DMS153 treated with DMSO at 0.1 percent for 48 hours (cell line): ENCODE measurements around the gene PARP9.
"Not testable (repeated sequence)": the region's sequence is repeated elsewhere in the genome, so short reads cannot be mapped to it uniquely, and the experiment has no call there.

Experiments used
- DNase-seq: peaks from one replicate; lab custom pipeline; 2025; ENCODE audit not compliant: unreplicated experiment; lab: John Stamatoyannopoulos, UW

PARP9 gene

DNA sequence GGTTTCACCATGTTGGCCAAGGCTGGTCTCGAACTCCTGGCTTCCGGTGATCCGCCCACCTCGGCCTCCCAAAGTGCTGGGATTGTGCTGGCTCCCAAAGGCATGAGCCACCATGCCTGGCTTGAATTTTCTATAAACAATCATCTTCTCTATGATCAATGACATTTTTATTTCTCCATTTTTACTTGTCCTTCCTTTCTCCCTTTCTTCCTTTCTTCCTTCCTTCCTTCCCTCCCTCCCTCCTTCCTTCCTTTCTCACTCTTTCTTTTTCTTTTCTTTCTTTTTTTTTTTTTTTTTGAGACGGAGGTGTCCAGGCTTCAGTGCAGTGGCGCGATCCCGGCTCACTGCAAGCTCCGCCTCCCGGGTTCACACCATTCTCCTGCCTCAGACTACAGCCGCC, 40.8 kb downstream of the PARP9 start:
- no peak for DNase-seq

DNA sequence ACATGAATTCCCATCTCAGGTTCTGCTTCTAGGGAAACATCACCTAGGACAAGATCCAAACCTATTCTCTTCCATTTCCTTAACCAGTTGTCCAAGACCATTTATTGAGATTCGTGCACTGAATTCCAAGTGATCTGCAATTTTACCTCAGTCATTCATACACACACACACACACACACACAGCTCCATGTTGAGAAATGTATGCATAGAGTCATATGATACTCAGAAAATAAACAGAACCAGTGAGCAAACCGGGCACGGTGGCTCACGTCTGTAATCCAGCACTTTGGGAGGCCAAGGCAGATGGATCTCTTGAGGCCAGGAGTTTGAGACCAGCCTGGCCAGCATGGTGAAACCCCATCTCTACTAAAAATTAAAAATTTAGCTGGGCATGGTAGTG, 43.2 kb downstream of the PARP9 start:
- DNase-seq: no peak

DNA sequence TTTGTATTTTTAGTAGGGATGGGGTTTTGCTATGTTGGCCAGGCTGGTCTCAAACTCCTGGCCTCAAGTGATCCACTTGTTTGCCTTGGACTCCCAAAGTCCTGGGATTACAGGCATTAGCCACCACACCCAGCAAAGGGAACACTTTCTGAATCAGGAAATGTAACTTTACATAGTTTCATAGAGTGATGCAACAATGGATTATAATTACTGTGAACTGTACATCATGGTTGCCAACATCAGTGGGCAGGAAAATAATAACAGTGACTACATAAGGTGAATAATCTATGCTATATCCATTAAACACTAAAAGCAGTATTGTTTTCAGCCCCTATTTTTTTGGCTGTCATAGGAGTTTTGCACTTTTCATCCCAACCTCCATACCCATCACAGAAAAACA, 44.4 kb downstream of the PARP9 start:
- DNase-seq: no peak

DNA sequence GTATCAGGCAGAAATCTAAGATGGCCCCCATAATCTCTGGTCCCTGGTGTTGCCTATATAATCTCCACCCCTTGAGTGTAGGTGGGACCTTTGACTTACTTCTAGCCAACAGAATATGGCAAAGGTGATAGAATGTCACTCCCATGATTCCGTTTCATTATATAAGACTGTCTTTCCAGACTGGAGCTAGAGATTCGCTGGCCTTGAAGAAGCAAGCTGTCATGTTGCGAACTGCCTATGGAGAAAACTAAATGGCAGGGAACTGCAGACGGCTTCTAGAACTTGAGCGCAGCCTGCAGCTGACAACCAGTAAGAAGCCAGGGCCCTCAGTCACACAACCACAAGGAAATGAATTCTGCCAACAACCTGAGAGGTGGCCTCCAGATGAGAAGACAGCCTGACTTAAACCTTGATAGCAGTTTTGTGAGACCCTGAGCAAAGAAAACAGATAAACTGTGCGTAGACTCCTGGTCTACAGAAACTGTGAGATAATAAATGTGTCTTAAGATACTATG, 47.2 kb downstream of the PARP9 start:
- DNase-seq: no peak

DNA sequence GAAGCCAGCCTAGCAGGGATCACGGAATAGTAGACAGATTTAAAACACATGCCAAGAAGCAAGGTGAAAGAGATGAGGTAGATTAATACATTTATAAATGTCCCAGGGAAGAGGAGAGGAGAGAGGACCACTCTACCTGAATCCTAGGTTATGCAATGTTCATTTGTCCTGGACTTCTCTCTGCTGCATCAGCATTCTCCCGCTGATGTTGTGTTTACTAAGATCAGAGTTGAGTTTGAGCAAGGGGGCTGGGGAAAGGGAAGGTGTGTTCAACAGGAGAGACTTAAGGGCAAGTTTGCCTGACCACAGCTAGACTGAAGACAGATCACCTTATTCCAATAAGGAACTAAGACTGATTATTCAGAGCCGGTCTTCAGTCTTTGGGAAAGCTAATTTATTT, 48.2 kb downstream of the PARP9 start:
- DNase-seq: no peak

DNA sequence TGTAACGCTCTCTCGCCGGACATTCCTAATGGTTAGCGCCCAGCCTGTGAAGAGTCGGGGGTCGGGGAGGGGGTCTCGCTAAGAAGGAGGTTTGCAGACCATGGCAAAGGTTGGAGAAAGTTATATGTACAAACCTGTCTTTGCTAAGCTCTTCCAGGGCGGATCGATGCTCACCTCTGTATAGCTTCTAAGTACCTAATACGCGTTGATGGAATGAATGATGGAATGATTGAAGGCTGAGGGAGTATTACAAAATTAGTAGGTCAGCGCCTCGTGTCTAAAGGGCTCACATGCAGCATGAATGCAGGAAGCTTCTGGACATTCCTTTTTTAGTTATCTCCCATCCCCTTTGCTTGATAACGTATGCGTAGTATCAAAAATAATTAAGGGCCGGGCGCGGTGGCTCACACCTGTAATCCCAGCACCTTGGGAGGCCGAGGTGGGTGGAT, 49.1 kb downstream of the PARP9 start:
- DNase-seq: no peak

DNA sequence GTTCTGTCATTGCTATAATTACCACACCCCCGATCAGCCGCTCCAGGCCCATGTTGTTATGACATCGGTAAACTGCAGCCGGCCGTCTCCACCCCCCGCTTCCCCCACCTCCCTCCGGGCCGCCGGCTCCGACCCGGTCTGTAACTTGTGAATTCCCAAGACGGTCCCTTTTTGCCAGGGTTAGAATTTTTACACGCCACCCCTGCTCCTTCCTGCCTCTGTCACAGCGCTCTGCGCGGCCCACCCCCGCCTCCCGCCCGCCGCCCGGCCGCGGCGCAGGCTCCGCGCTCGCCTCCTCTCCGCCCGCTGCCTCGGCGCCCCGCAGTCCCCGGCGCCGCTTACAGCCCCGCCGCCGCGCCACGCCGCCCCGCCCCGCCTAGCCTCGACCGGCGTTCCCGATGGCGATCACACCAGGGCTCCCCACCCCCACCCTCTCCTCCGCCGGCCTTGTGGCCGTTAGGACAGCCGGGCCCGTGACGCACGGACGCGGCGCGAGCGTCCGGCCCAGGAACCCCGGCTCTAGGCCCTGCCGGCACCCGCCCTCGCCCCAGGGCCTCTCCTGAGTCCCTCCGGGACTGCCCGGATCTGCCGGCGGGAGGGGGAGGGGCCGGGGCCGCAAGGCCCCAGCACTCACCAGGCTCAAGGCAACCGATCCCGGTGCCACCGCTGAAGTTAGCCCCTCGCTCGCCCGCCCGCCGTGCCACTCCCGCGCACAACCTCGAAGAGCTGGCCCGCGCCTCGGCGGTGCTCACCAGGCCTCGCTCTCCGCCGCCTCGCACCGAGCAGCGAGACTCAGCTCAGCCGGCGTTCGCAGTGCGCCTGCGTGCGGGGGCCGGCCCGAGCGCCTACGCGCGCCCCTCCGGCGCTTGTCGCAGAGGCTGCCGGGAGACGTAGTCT, 49.7 kb downstream of the PARP9 start, which contains the start of gene KPNA1:
TSS of gene KPNA1 (minus strand) at position 817 of the 897 bp plus-strand sequence. CDS start 18,374 bp downstream, outside the sequence.
- DNase-seq: peak; percentile 76

DNA sequence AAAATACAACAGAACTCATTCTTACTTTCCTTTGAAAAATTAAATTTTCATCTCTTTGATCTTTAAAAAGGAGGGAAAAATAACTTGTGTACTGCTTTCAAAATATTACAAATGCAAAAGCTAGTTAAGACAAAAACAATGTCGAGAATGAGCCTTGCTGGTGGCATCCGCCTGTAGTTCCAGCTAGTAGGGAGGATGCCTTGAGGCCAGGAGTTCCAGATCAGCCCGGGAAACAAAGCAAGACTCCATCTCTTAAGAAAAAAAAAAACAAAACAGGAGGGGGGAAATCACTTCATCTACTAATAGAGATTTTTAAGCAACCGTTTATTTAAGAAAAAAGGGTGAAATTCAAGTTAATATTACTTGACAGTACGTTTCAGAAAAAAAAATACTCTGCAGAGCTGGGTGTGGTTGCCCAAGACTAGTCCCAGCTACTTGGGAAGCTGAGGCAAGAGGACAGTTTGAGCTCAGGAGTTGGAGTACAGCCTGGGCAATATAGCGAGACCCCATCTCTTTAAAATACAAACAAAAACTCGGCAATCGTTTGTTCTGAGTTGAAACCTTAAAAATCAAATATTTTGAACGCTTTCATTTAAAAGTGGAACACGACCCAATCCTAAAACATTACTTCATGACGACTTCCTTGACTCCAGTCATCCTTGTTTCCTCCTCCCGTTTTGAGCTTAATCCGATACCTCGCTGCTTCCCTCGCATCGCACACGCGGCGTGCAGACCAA, 50.5 kb downstream of the PARP9 start:
- peak; percentile 19 for DNase-seq

DNA sequence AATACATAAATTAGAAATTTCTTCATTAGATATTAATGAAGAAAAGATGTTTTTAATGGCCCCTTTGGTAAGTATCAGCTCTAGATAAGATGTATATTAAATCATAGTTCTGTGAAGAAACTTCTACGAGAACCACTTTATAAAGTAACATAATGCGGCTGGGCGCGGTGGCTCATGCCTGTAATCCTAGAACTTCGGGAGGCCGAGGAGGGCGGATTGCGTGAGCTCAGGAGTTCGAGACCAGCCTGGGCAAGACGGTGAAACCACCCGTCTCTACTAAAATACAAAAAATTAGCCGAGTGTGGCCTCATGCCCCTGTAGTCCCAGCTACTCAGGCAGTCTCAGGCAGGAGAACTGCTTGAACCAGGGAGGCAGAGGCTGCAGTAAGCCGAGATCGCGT, 51.8 kb downstream of the PARP9 start:
- no peak for DNase-seq

DNA sequence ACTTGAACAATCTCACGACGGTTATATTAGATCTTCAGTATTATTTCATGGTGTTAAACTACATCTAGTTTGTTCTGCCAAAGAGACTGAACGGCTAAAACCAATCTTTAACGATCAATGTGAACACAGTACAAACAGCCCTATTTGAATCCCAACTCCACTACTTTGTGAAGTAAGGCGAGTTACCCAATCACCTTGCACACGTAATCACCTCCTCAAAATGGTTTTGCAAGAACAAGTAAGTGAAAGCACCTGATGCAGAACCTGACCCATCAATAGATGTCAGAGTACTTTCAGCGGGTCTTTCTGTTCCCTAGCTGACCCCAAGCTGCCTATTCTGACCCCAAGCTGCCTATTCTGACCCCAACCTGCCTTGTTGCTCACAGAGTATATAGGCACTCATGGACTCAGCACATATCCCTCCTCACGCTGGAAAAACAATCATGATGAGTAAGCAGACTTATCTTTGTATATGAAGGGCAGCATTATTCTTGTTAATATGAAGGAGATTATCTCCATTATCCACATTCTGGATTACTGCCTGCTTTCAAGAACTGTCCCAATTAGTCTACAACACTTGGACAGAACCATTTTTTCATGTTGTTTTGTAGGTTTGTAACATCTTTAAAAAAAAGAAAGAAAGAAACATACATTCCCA, 53.1 kb downstream of the PARP9 start:
- DNase-seq: no peak

DNA sequence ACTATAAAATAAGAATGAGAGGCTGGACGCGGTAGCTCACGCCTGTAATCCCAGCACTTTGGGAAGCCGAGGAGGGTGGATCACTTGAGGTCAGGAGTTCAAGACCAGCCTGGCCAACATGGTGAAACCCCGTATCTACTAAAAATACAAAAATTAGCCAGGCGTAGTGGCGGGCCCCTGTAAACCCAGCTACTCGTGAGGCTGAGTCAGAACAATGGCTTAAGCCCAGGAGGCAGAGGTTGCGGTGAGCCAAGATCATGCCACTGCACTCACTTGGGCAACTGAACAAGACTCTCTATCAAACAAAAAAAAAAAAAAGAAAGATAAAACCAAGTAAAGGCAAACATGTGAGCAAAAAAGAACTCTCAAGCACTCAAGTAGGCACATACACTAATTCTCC, 55.2 kb downstream of the PARP9 start:
- not testable (repeated sequence) for DNase-seq

DNA sequence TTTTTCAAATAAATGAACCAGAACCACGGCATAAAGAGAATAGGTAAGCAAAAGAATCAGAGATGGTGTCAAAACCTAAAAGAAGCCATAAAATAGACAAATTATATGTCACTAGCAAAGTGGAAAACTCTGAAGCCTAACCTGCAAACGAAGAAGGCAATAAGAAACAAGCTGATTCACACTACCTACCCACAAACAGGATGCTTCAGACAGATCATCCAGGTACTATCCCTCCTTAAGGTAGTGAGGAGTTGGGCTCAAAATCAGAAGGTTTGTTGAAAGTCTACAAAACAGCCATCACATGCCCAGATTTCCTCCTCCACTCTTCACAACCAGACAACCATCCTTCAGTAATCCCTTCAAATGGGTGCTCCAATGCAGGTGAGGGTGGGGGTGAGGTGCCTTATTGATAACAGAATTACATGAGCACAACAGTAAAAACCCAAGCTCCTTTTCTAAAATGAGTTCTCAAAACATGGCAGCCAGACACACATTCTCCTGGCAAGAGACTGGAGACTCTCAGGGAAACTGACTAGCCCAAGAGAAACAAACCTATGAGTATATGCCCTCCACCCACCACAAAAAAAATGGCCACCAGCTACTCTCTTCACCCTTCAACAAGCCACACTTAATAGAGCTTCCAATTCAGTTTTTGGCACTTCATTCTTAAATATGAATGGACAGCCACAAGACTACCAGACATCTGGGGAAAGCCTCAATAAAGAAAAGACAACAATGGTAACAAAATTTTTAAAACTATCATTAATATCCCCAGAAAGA, 55.8 kb downstream of the PARP9 start:
- DNase-seq: no peak

DNA sequence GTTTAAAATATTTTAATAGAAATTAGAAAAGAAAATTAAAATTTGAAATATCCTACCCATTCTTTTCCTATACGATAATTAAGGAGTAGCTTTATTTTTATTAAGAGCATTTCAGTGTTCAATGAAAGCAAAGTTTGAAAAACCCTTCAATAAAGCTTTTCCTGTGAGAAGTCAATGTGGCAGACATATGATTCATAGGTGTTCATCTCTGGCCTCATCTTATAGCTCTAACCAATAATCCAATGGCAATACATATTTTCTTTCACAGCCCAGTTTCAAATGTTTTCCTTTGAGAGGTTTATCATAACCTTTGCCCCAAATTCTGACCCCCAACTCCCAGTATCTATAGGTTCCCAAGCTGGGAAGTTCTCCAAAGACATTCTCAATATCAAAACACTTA, 57.6 kb downstream of the PARP9 start:
- DNase-seq: no peak

DNA sequence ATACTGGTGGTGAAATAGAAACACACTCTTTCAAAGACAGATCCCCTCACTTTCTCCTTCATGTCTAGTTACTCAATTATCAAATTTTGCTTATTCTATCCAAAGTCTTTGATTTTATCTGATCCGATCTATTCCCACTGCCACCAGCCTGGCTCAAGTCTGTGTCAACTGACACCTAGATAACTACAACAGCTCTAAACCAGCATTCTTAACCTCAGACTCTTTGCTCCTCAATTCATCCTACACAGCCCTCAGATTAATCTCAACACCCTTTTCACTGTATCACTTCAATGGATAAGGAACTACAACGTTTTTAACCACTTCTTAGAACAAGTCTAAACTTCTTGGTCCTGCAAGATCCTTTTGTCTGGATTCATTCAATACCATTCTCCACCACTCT, 58.4 kb downstream of the PARP9 start:
- DNase-seq: no peak

DNA sequence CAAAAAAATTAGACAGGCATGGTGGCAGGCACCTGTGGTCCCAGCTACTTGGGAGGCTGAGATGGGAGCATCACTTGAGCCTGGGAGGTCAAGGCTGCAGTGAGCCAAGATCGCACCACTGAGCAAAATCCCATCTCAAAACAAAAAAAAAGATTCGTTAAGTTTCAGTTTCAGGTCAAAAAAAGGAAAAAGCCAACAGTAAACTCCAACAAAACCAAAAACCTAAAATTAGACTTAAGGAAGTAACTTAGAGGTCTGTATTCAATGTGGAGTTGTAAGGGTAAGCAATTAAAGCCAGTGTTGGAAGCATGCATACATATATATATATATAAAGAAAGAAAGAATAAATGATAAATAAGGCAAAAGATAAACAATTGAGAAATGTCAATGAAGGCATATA, 61.2 kb downstream of the PARP9 start:
- DNase-seq: no peak

DNA sequence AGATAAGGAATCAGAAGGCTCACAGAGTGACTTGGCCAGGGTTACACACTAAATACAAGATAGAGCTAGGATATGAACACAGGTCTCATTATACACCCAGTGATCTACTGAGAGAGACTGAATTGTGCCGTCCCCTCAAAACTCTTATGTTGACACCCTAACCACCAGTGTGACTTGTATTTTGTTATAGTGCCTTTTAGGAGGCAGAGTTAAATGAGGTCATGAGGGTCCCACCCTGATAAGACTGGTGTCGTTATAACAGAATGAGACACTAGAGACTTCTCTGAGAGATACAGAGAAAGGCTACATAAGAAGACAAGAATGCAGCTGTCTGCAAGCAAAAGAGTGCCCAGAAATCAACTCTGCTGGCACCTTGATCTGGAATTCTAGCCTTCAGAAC, 62.0 kb downstream of the PARP9 start:
- no peak for DNase-seq

DNA sequence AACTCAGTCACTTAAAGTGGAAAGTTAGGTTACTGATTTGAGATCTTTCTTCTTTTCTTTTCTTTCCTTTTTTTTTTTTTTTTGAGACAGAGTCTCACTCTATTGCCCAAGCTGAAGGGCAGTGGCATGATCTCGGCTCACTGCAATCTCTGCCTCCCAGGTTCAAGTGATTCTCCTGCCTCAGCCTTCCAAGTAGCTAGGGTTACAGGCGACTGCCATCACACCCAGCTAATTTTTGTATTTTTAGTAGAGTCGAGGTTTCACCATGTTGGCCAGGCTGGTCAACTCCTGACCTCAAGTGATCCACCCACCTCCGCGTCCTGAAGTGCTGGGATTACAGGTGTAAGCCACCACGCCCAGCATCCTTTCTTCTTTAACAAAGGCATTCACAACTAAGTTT, 63.1 kb downstream of the PARP9 start:
- DNase-seq: not testable (repeated sequence)

DNA sequence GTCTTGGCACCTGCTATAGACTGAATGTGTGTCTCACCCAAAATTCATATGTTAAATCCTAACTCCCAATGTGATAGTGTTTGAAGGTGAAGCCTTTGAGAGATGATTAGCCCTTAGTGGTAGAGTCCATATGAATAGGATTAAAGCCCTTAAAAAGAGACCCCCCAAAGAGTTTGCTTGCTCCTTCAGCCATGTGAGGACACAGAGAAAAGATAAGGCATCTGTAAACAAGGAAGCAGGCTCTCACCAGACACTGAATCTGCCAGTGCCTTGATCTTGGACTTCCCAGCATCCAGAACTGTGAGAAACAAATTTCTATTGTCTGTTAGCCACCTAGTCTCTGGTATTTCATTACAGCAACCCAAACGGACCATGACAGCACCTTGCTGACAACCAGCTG, 65.9 kb downstream of the PARP9 start:
- no peak for DNase-seq

DNA sequence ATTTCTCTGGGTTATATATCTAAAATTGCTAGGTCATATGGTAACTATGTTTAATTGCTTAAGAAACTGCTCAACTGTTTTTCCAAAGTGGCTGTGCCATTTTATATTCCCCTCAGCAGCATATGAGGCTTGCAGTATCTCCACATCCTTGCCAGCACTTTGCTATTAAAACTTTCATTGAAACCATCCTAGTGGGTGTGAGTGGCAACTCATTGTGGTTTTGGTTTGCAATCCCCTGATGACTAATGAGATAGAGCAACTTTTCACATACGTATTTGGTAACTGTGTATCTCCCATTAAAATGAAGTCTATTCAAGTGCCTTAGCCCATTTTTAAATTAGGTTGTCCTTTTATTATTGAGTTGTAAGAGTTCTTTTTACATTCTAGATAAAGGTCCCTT, 66.7 kb downstream of the PARP9 start:
- no peak for DNase-seq

DNA sequence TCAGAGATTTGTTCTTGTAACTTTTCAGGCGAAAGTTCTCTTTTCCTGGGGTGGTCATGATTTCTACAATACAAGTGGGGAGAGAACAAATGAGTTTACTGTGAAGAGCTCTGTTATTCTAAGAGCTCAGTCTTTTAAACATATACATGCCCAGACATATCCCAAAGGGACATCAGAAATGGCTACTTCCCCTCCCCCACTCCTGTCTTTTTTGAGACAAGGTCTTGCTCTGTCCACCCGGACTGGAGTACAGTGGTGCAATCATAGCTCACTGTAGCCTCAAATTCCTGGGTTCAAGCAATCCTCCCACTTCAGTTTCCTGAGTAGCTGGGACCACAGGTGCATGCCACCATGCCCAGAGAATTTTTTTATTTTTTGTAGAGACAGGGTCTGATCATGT, 67.6 kb downstream of the PARP9 start:
- no peak for DNase-seq

DNA sequence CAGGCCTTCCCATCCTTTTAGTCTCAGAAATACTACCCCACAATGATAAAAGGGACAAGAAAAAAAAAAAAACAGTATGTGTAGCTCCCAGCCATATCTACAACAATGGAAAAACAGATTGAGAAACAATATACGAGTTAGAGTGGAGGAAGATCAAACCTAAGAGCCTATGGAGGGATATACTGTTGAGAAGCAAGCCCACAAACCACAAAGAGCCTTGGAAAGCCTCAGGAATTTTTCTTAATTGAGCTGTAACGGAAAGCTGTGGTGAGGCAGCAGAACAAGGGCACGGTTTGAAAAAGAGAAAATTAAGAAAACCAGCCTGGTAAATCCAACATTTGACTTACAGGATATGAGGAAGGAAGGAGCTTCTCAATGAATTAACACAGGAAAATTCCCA, 70.8 kb downstream of the PARP9 start:
- no peak for DNase-seq
